MM.1S (cell line): ENCODE results near the gene CHD9NB.

ENCODE experiments used
- EZH2 ChIP-seq: fragments of 300-600 bp; sonication (generic); optimal IDR thresholded peaks from 2 replicates; pipeline ENCODE3; 2017; ENCODE audit warnings: low read depth, mild to moderate bottlenecking, antibody characterized with exemption, low read length, mixed read lengths
- EZH2phosphoT487 ChIP-seq: fragments of 300-600 bp; sonication (generic); IDR thresholded peaks from 2 replicates; pipeline ENCODE4 v1.6.1; 2018; ENCODE audit warnings: antibody characterized with exemption, low read length
- TF ChIP-seq, protein P1 (sequence below): fragments of 300-600 bp; sonication (generic); IDR thresholded peaks from 2 replicates; pipeline ENCODE4 v1.5.1; 2016; ENCODE audit warnings: antibody characterized with exemption, low read length, mixed read lengths

DNA sequence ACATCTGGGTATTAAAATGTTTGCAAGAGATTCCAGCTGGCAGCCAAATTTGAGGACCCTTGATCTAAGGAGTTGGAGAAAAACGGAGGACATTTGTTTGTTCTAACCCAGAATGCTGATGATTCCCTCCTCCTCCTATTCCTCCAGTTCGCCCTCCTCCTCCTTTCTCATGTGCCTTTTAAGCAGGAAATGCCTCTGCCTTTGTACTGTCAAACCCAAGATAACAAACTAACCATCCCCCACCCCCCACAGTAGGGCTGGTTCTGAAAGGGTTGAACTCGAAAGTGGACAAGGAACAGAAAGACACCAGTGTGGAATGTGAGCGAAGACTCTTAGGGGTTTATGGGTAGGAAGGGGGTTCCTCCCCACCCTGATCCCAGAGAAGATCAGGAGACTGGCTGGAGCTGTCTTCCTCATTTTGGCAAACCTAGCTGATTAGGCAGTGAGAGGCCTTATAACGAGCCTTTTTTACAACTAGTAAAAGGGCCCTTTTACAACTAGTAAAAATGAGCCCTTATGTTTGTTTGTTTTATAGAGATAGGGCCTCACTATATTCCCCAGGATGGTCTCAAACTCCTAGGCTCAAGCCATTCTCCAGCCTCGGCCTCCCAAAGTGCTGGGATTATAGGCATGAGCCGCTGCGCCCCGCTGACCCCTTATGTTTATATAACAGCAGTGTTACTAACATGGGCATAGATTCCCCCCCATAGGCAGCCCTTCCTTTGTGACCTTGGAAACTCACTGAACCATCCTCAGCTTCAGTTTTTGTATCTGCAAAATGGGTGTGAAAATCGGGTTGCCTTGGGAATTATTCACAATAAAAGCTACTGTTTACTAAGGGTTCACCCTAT, 3.1 kb upstream of the CHD9NB start:
- TF ChIP-seq, protein P1, sequence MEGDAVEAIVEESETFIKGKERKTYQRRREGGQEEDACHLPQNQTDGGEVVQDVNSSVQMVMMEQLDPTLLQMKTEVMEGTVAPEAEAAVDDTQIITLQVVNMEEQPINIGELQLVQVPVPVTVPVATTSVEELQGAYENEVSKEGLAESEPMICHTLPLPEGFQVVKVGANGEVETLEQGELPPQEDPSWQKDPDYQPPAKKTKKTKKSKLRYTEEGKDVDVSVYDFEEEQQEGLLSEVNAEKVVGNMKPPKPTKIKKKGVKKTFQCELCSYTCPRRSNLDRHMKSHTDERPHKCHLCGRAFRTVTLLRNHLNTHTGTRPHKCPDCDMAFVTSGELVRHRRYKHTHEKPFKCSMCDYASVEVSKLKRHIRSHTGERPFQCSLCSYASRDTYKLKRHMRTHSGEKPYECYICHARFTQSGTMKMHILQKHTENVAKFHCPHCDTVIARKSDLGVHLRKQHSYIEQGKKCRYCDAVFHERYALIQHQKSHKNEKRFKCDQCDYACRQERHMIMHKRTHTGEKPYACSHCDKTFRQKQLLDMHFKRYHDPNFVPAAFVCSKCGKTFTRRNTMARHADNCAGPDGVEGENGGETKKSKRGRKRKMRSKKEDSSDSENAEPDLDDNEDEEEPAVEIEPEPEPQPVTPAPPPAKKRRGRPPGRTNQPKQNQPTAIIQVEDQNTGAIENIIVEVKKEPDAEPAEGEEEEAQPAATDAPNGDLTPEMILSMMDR = no peak
- TF ChIP-seq EZH2phosphoT487 = no peak
- TF ChIP-seq EZH2 = no peak
